Measurements from ENCODE around the gene OR52I1.

Gene OR52I1

GRCh38 chr11:4615856-4616444 is 22.1 kb downstream of the OR52I1 start:
- DNase-seq (ENCODE audit: low spot score): no peak

DNA sequence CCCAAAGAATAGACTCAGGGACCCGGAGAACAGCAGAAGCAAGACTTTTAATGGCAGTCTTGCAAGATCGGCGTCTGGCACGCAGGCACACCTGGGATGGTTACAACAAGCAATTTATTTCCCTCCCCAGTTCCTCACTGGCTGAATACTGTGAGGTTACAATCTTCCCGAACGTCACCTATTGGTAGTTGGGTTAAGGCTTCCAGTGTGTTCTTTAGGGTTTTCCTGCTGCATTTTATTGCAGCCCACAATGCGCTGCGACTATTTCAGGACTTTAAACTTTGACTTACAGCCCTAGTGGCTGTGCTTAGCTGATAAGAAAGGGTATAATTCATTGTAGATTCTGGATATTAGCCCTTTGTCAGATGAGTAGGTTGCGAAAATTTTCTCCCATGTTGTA is 25.7 kb downstream of the OR52I1 start:
- DNase-seq (ENCODE audit: low spot score): no peak

- DNase-seq (ENCODE audit: low spot score): no peak
These were observed 32.6 kb downstream of the OR52I1 start for GRCh38 chr11:4626207-4627099.

- no peak for DNase-seq (ENCODE audit: low spot score)
These were observed 42.3 kb downstream of the OR52I1 start for GRCh38 chr11:4636136-4636535.

DNA sequence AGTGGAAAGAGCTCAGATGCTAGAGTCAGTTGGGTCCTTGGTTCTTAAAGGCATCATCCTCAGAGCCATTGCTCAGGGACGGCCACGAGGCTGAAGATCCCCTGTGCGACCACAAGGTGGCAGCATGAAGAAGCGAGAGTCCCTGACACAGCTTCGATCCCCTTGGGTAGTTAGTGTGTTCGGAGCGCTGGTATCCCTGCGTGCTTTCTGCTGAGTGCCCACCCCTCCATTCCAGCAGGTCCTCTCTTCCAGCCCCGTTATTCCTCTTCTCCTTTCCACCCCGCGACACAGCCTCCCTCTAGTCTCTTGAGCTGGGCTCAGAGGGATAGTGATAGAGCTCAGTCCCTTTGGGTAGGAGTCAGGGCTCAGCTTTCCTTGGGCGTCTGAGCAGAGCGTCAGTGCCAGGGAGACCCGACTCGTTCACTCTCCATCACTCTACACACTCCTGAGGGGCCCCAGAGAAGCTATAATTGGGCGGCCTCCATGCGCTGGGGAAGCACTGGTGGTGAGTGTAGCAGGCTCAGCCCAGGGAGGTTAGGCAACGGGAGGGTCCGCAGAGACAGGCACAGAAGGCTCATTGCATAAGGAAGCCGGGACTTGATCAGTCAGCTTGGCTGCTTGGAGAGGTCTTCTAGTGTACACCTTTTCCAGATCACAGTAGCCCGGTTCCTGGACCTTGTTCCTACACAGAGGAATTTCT is 43.3 kb downstream of the OR52I1 start, which contains the start of gene OR51D1:
Gene OR51D1 (plus strand): TSS at position 516 of the 700 bp plus-strand sequence. CDS start 2,314 bp downstream, outside the sequence.
- DNase-seq (ENCODE audit: low spot score): peak; percentile 91

DNA sequence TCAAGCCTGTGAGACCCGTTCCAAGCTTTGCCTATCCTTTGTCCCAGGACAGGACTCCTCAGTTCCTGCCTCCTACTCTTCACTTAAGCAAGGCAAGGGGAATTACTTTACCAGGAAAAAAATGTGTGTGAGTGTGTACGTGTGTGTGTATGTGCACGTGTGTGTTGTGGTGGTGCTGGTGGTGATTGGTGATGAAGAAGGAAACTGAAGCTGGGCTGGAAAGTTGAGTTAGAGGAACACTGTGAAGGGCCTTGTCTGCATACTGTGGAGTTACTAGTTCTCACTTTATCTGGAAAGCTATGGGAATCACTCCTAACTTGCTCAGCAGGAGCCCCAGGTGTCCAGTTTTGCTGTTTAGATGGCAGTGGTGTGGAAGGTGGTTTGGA is 43.8 kb downstream of the OR52I1 start:
- DNase-seq (ENCODE audit: low spot score): no peak

- no peak for DNase-seq (ENCODE audit: low spot score)
These were observed 46.1 kb downstream of the OR52I1 start for GRCh38 chr11:4639931-4640330.

DNA sequence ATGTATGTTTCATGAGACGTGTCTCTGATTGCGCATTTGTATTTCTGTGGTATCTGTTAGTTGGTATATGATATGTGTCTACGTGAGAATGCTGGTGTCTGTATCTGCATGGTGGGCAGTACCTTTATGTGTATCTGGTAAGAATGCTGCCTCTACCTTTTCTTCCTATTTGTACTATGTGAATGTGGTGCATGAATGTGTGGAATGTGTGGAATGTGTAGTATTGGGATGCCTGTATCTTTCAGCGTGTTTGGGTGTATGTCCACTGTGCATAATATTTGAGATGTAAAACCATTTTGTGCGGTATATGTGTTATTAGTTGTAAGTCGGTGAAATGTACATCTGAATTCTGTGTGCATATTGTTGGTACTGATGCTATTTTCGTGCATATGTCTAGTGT is 47.7 kb downstream of the OR52I1 start:
- no peak for DNase-seq (ENCODE audit: low spot score)

DNA sequence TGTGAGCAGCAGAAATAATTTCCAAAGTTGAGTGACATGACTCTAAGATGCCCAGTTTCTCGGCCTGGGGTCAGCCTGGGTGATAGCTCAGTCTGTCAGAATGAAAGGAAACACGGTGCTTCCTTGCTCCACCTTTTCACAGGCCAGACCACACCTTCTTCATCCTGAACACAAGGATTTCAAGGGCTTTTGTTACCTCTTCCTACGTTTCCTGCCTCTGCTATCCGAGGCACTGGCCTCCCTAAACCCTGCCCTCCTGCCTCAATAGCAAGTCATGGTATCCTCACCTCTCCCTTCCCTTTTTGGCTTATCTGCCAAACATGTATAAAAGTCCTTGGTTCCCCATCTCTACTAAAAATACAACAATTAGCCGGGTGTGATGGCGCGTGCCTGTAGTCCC is 48.2 kb downstream of the OR52I1 start:
- DNase-seq (ENCODE audit: low spot score): no peak

DNA sequence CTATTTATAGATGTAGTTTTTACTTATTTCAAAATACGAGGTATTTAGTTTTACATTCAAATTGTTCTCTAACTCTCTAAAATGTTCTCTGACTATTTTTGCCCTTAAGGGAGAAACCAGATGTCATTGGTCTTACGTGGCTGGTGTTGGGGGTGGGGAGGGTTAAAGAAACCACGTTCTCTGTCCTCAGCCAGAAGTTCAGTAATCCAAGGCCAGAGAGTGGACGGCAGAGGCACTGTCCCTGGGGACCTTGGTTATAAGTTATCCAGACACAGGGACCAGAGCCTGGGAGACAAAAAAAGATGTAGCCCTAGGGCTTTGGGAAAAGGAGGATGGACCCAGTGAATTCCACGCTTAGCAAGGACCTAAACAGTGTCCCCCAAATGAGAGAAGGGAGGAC is 49.2 kb downstream of the OR52I1 start:
- no peak for DNase-seq (ENCODE audit: low spot score)

DNA sequence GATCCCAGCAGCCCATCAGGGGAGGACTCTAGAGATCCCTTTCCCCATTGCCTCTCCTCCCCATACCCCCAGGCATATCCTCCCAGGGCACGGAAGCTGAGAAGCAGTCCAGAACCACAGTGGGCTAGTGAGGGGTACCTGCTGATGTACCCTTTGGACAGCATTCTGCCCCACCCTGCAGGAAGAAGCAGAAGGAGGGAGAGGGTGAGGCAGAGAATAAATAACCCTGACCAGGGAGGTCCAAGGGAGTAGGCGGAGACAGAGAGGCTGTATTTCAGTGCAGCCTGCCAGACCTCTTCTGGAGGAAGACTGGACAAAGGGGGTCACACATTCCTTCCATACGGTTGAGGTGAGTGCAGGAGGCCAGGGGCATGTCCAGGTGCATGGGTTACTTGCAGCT is 49.8 kb downstream of the OR52I1 start, which contains the start of gene OR51E1:
Gene OR51E1 (plus strand): TSS at position 301 of the 400 bp plus-strand sequence. CDS start 8,545 bp downstream, outside the sequence.
- no peak for DNase-seq (ENCODE audit: low spot score)

GRCh38 chr11:4644233-4644632 is 50.4 kb downstream of the OR52I1 start:
- DNase-seq (ENCODE audit: low spot score): no peak
